COLO829 (cell line): ENCODE measurements around the gene NHEJ1.

ENCODE experiments used
- DNase-seq: peaks from one replicate; pipeline ENCODE4 v3.0.0; 2012; ENCODE audit warnings: low spot score

Gene NHEJ1

DNA sequence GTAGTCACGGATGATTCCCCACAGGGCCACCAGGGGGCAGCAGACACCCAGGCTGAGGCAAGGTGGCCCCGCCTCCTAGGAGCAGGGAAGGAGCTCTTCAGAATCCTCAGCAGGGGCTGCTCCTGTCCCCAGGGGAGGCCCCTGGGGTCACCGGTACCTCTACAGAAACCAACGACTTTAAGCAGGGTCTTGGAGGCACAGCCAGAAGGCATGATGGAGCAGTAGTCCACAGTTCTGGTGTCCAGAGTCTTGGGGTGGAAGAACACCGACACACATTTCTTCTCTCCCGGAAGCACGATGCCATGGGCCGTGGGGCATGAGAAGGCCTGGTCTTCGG lies 130.8 kb downstream of the NHEJ1 start:
- DNase-seq: peak; percentile 66

DNA sequence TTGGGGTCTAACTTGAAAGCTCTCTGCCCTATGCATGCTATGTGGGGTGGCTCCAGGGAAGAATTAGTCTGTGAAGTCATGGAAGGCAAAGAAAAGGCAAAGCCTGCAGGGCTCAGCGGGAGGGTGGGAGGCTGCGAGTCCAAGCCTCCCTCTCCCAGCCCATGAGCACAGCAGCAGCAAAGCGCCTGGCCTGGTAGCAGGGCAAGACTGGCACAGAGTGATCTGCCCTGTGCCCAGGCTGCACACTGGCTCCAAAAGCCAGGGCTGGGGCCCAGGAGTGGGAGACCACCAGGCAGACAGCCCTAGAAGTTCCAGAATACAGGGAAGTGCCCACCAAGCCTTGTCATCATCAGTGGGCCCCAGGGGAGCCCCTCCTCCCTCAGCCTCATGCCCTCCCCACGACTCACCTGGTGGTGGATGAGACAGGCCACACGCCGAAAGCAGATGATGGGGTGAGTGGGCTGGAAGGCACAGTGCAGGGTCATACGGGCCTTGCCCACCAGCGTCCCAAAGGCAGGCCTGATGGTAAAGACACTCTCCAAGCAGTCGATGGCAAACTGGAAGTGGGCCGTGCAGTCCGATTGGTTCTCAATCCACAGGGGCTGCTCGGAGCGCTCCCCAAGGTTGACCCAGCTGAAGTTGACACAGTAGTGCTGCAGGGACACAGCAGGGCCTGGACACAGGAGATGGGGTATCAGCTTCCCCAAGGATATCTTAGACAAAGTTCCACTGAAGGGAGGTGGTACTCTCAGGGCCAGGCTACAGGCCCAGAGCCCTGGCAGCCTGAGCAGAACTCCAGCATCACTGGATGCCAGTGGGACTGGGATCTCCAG lies 131.4 kb downstream of the NHEJ1 start:
- no peak for DNase-seq

DNA sequence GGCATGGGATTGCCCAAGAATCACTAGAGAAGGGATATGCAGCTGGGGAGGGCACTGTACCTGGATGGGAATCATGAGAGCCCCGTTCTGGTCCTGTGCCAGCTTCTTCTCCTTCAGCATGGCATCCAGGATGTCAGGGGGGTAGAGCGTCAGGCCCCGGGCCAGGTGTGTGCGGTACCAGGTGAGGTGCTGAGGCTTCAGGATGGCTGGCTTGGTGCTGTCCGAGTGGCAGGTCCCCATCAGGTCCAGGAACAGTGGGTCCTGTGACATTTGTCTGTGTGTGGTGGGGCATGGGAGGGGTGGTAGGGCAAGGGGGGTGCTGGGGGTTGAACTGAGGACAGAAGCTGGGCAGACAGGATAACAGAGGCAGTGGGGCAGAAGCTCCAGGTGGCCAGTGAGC lies 132.5 kb downstream of the NHEJ1 start:
- DNase-seq: no peak

DNA sequence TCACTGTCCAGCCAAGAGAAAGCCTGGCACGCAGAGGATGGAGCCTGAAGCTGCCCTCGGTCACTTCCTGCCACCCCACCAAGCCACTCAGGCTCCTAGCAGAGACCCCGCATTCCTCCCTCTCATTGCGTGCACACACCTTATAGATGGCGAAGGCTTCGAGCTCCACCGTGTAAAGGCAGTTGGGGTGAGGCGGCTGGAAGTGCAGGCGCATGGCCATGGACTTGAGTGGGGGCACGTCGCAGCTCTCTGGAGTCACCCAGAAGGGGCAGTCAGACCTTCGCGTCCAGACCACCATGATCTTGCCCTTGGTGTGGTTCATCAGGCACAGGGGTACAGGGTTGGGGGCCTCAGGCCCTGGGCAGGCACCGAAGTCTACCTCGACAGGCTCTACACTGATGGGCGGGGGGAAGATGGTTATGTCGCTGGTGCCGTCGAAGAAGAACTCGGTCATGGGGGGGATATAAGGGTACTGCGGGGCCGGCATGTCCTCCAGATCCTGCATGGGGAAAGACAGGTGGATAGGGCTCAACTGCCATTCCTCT lies 133.0 kb downstream of the NHEJ1 start:
- no peak for DNase-seq

DNA sequence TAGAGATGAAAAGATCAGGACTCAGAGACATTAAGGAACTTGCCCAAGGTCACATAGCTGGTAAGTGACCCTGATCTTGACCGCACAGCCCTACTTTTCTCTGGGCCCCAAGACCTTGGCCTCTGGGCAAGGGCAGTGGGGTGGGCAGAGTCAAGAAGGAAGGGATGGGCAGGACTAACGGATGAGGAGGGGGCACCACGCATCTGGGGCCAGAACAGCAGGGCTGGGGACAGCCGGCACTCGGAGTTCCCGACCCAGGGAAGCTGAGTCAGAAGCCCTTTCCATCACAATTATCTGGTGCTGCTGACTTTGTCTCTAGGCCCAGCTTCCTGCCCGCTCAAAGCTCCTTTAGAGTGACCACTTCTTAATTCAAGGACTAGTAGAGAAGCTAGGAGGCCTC lies 133.7 kb downstream of the NHEJ1 start:
- no peak for DNase-seq

DNA sequence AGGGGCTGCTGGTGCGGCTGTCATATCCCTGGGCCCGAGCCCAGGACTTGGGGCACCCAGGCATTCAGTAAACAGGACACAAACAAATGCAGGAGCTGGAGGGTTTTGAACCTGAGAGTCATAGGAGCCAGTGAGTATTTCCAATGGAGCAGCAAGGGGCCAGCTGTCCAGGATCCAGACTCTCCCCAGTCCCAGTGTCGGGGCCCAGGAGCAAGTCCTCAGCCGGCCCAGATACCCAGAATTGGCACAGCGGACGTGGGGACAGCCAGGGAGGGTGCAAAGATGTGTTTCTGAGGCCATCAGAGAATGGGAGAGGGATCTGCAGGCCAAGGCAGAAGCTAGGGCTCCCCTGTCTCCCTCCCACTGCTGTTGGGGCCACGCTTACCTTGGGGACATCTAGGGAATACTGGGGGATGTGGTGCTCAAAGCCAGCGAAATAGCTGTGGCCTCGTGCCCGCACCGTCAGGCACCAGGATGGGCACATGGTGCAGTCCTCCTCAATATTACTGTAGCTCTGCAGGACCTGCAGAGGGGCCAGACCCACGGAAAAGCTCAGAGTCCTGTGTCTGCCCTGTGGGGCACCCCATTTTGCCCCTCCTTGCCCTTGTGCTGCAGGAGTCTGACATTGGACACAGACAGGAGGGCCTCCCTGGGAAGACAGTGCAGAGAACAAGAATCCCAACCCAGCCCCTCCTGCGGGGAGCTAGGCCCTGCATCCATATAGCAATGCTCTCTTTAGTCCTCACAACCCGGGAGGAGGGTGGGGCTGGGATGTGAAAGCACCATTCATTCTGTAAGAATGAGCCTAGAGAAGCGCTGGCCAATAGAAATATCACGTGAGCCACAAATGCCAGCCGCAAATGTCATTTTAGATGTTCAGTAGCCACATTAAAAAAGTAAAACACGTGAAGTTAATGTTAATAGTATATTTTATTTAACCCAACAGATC lies 134.7 kb downstream of the NHEJ1 start:
- peak; percentile 69 for DNase-seq
